Activated naive CD8-positive, alpha-beta T cell treated with anti-CD3 and anti-CD28 coated beads for 36 hours (primary cell): Measurements from ENCODE around the gene ARPC1A. TPM values are rescaled to one million over a fixed set of nuclear protein-coding genes. Genes with fewer than 3 reads are reported as not detected.
A peak's percentile ranks its signal among the peaks of the same experiment; 100 is the strongest.
"Not testable (repeated sequence)": the region's sequence is repeated elsewhere in the genome, so short reads cannot be mapped to it uniquely, and the experiment has no call there.

Experiments
- DNase-seq: peaks from one replicate; pipeline ENCODE4 v3.0.0; 2021
- H3K27ac Mint-ChIP-seq: one replicate; pipeline ENCODE4 v1.8.0; 2022; ENCODE audit warnings: mild to moderate bottlenecking, moderate library complexity, mixed read lengths
- H3K27me3 Mint-ChIP-seq: one replicate; pipeline ENCODE4 v1.8.0; 2022; ENCODE audit warnings: mild to moderate bottlenecking, mixed read lengths
- H3K36me3 Mint-ChIP-seq: one replicate; pipeline ENCODE4 v1.8.0; 2021; ENCODE audit warnings: mild to moderate bottlenecking, mixed read lengths
- H3K4me1 Mint-ChIP-seq: one replicate; pipeline ENCODE4 v1.8.0; 2021; ENCODE audit warnings: mixed read lengths
- H3K4me3 Mint-ChIP-seq: one replicate; pipeline ENCODE4 v1.8.0; 2022; ENCODE audit warnings: mild to moderate bottlenecking, moderate library complexity, mixed read lengths
- H3K9me3 Mint-ChIP-seq: one replicate; pipeline ENCODE4 v1.8.0; 2022; ENCODE audit warnings: mixed read lengths
- total RNA-seq, 2 experiments: library from RNA; stranded (reverse); gene quantifications; one replicate each; pipeline ENCODE4 v1.2.3, GENCODE V29; 2021

Gene ARPC1A
- total RNA-seq, 2 experiments from 2014 or later = 55.0 to 55.9 TPM

- no peak for DNase-seq
- H3K36me3 Mint-ChIP-seq = peaks cover 31% of the 10 kb centered on the region
- H3K4me3 Mint-ChIP-seq = no peak overlapping the region
- H3K4me1 Mint-ChIP-seq = peaks cover 23% of the 10 kb centered on the region
- no peaks in the 10 kb centered on the region for H3K9me3 Mint-ChIP-seq
- H3K27me3 Mint-ChIP-seq = no peaks in the 10 kb centered on the region
- peak overlapping the region; percentile 65 for H3K27ac Mint-ChIP-seq
Measured at GRCh38 chr7:99385564-99385963, 59.9 kb downstream of the ARPC1A start.

- DNase-seq = peak; percentile 33
- Mint-ChIP-seq H3K4me1 (peaks cover 14% of the 10 kb centered on the region), H3K9me3 (no peaks in the 10 kb centered on the region), H3K27me3 (no peaks in the 10 kb centered on the region), H3K36me3 (peaks cover 28% of the 10 kb centered on the region), H3K4me3 (no peak overlapping the region), H3K27ac (peak overlapping the region; percentile 42)
Measured at GRCh38 chr7:99386584-99387238, 61.0 kb downstream of the ARPC1A start.

GRCh38 chr7:99387239-99387635, 61.5 kb downstream of the ARPC1A start:
- peaks cover 32% of the 10 kb centered on the region for H3K36me3 Mint-ChIP-seq
- H3K27ac Mint-ChIP-seq = peak overlapping the region; percentile 42
- H3K4me1 Mint-ChIP-seq = peaks cover 14% of the 10 kb centered on the region
- H3K4me3 Mint-ChIP-seq, H3K9me3 Mint-ChIP-seq, H3K27me3 Mint-ChIP-seq, DNase-seq: not testable (repeated sequence)

- H3K4me1 Mint-ChIP-seq = peaks cover 15% of the 10 kb centered on the region
- no peak for DNase-seq
- no peak overlapping the region for H3K27ac Mint-ChIP-seq
- peaks cover 32% of the 10 kb centered on the region for H3K36me3 Mint-ChIP-seq
- no peaks in the 10 kb centered on the region for H3K27me3 Mint-ChIP-seq
- H3K9me3 Mint-ChIP-seq = no peaks in the 10 kb centered on the region
- H3K4me3 Mint-ChIP-seq = no peak overlapping the region
Measured at GRCh38 chr7:99387912-99388311, 62.2 kb downstream of the ARPC1A start.

GRCh38 chr7:99389772-99390171, 64.1 kb downstream of the ARPC1A start:
- Mint-ChIP-seq H3K27ac (no peak overlapping the region), H3K36me3 (peaks cover 30% of the 10 kb centered on the region), H3K4me1 (peaks cover 18% of the 10 kb centered on the region), H3K9me3 (no peaks in the 10 kb centered on the region), H3K27me3 (no peaks in the 10 kb centered on the region), H3K4me3 (no peak overlapping the region)
- no peak for DNase-seq

- no peaks in the 10 kb centered on the region for H3K9me3 Mint-ChIP-seq
- no peak overlapping the region for H3K4me3 Mint-ChIP-seq
- H3K27ac Mint-ChIP-seq = peak overlapping the region; percentile 48
- DNase-seq = no peak
- H3K36me3 Mint-ChIP-seq = peaks cover 25% of the 10 kb centered on the region
- peaks cover 17% of the 10 kb centered on the region for H3K4me1 Mint-ChIP-seq
- H3K27me3 Mint-ChIP-seq = no peaks in the 10 kb centered on the region
Measured at GRCh38 chr7:99390941-99391602, 65.4 kb downstream of the ARPC1A start.

GRCh38 chr7:99392046-99392445, 66.3 kb downstream of the ARPC1A start:
- no peak overlapping the region for H3K4me3 Mint-ChIP-seq
- H3K9me3 Mint-ChIP-seq = no peaks in the 10 kb centered on the region
- DNase-seq = no peak
- H3K36me3 Mint-ChIP-seq = peaks cover 25% of the 10 kb centered on the region
- H3K27ac Mint-ChIP-seq = peak overlapping the region; percentile 18
- H3K4me1 Mint-ChIP-seq = peaks cover 18% of the 10 kb centered on the region
- H3K27me3 Mint-ChIP-seq = no peaks in the 10 kb centered on the region

- Mint-ChIP-seq H3K9me3 (no peaks in the 10 kb centered on the region), H3K4me1 (peaks cover 19% of the 10 kb centered on the region), H3K4me3 (peak overlapping the region; percentile 71), H3K36me3 (peaks cover 25% of the 10 kb centered on the region), H3K27ac (peak overlapping the region; percentile 85), H3K27me3 (no peaks in the 10 kb centered on the region)
- peak; percentile 84 for DNase-seq
Measured at GRCh38 chr7:99392659-99393354, 67.1 kb downstream of the ARPC1A start.

- DNase-seq = no peak
- Mint-ChIP-seq H3K4me1 (peaks cover 22% of the 10 kb centered on the region), H3K4me3 (peak overlapping the region; percentile 71), H3K9me3 (no peaks in the 10 kb centered on the region), H3K27me3 (no peaks in the 10 kb centered on the region), H3K36me3 (peaks cover 31% of the 10 kb centered on the region), H3K27ac (peak overlapping the region; percentile 85)
Measured at GRCh38 chr7:99393355-99394187, 67.9 kb downstream of the ARPC1A start.

GRCh38 chr7:99394188-99394502, 68.4 kb downstream of the ARPC1A start:
- peaks cover 22% of the 10 kb centered on the region for H3K4me1 Mint-ChIP-seq
- no peak for DNase-seq
- peak overlapping the region; percentile 34 for H3K27ac Mint-ChIP-seq
- H3K36me3 Mint-ChIP-seq = peaks cover 31% of the 10 kb centered on the region
- no peak overlapping the region for H3K4me3 Mint-ChIP-seq
- H3K27me3 Mint-ChIP-seq = no peaks in the 10 kb centered on the region
- no peaks in the 10 kb centered on the region for H3K9me3 Mint-ChIP-seq

- no peaks in the 10 kb centered on the region for H3K27me3 Mint-ChIP-seq
- no peak for DNase-seq
- peaks cover 30% of the 10 kb centered on the region for H3K36me3 Mint-ChIP-seq
- peak overlapping the region; percentile 72 for H3K27ac Mint-ChIP-seq
- H3K4me3 Mint-ChIP-seq = no peak overlapping the region
- H3K9me3 Mint-ChIP-seq = no peaks in the 10 kb centered on the region
- peaks cover 22% of the 10 kb centered on the region for H3K4me1 Mint-ChIP-seq
Measured at GRCh38 chr7:99395616-99396327, 70.1 kb downstream of the ARPC1A start.

GRCh38 chr7:99396418-99397296, 71.0 kb downstream of the ARPC1A start:
- no peaks in the 10 kb centered on the region for H3K27me3 Mint-ChIP-seq
- peaks cover 22% of the 10 kb centered on the region for H3K4me1 Mint-ChIP-seq
- no peaks in the 10 kb centered on the region for H3K9me3 Mint-ChIP-seq
- H3K4me3 Mint-ChIP-seq = no peak overlapping the region
- peaks cover 34% of the 10 kb centered on the region for H3K36me3 Mint-ChIP-seq
- H3K27ac Mint-ChIP-seq = peak overlapping the region; percentile 72
- DNase-seq = no peak

- peaks cover 30% of the 10 kb centered on the region for H3K36me3 Mint-ChIP-seq
- H3K9me3 Mint-ChIP-seq = no peaks in the 10 kb centered on the region
- H3K27me3 Mint-ChIP-seq = no peaks in the 10 kb centered on the region
- H3K4me3 Mint-ChIP-seq = no peak overlapping the region
- no peak for DNase-seq
- peaks cover 22% of the 10 kb centered on the region for H3K4me1 Mint-ChIP-seq
- peak overlapping the region; percentile 75 for H3K27ac Mint-ChIP-seq
Measured at GRCh38 chr7:99397297-99397983, 71.7 kb downstream of the ARPC1A start.
